ENCODE results near the gene R3HDM1.

Gene R3HDM1

GRCh38 chr2:135587958-135588357 is 56.7 kb downstream of the R3HDM1 start:
- no peak overlapping the region for H3K4me3 ChIP-seq (replicated peaks in 1 of 2; ENCODE audit: low read depth in 2 of 2, low read length in 2 of 2)
- TF ChIP-seq CTCF (IDR thresholded peaks at IDR 0.05; ENCODE audit: low read depth, low read length), result no peak
- DNase-seq (ENCODE audit: low read depth in 2 of 2), result no peak

- no peak for DNase-seq (ENCODE audit: low read depth in 2 of 2)
- TF ChIP-seq CTCF (IDR thresholded peaks at IDR 0.05; ENCODE audit: low read depth, low read length), result no peak
- H3K4me3 ChIP-seq (replicated peaks in 1 of 2; ENCODE audit: low read depth in 2 of 2, low read length in 2 of 2), result no peak overlapping the region
Observed at GRCh38 chr2:135590619-135591260, 59.5 kb downstream of the R3HDM1 start.

GRCh38 chr2:135600915-135601314 is 69.6 kb downstream of the R3HDM1 start:
- DNase-seq (ENCODE audit: low read depth in 2 of 2), result peak; percentile 24 to 33
- H3K4me3 ChIP-seq (replicated peaks in 1 of 2; ENCODE audit: low read depth in 2 of 2, low read length in 2 of 2), result no peak overlapping the region
- no peak for TF ChIP-seq CTCF (IDR thresholded peaks at IDR 0.05; ENCODE audit: low read depth, low read length)

- no peak for TF ChIP-seq CTCF (IDR thresholded peaks at IDR 0.05; ENCODE audit: low read depth, low read length)
- no peak overlapping the region for H3K4me3 ChIP-seq (replicated peaks in 1 of 2; ENCODE audit: low read depth in 2 of 2, low read length in 2 of 2)
- no peak for DNase-seq (ENCODE audit: low read depth in 2 of 2)
Observed at GRCh38 chr2:135603543-135603942, 72.3 kb downstream of the R3HDM1 start.

GRCh38 chr2:135607561-135607960 is 76.3 kb downstream of the R3HDM1 start:
- no peak for TF ChIP-seq CTCF (IDR thresholded peaks at IDR 0.05; ENCODE audit: low read depth, low read length)
- H3K4me3 ChIP-seq (replicated peaks in 1 of 2; ENCODE audit: low read depth in 2 of 2, low read length in 2 of 2), result no peak overlapping the region
- DNase-seq (ENCODE audit: low read depth in 2 of 2), result peak; percentile 56 to 75

GRCh38 chr2:135612319-135612718 is 81.0 kb downstream of the R3HDM1 start:
- DNase-seq (ENCODE audit: low read depth in 2 of 2), result no peak
- H3K4me3 ChIP-seq (replicated peaks in 1 of 2; ENCODE audit: low read depth in 2 of 2, low read length in 2 of 2), result no peak overlapping the region
- TF ChIP-seq CTCF (IDR thresholded peaks at IDR 0.05; ENCODE audit: low read depth, low read length), result no peak

GRCh38 chr2:135615404-135615803 is 84.1 kb downstream of the R3HDM1 start:
- no peak for DNase-seq (ENCODE audit: low read depth in 2 of 2)
- TF ChIP-seq CTCF (IDR thresholded peaks at IDR 0.05; ENCODE audit: low read depth, low read length), result no peak
- no peak overlapping the region for H3K4me3 ChIP-seq (replicated peaks in 1 of 2; ENCODE audit: low read depth in 2 of 2, low read length in 2 of 2)

Data from cardiac fibroblast (primary cell).